DOHH2 (cell line): ENCODE results near the gene TXNDC17.

Experiments used
- H3F3A ChIP-seq: fragments of 200-600 bp; sonication (generic), shearing (Covaris generic); 2 replicates; pipeline ENCODE4 v1.6.0; 2016; ENCODE audit warnings: antibody characterized with exemption, mild to moderate bottlenecking; ENCODE audit not compliant: control insufficient read depth, insufficient read depth
- H3K27ac ChIP-seq: fragments of 200-600 bp; sonication (generic); 2 replicates; pipeline ENCODE4 v1.5.1; 2014; ENCODE audit warnings: low read depth, mild to moderate bottlenecking, low read length, moderate library complexity
- H3K27me3 ChIP-seq: fragments of 200-600 bp; sonication (generic); 2 replicates; pipeline ENCODE4 v1.6.1; 2014; ENCODE audit warnings: mild to moderate bottlenecking, low read length, mixed read lengths; ENCODE audit not compliant: control insufficient read depth
- H3K36me3 ChIP-seq: fragments of 200-600 bp; sonication (generic); 2 replicates; pipeline ENCODE4 v1.6.1; 2014; ENCODE audit warnings: mild to moderate bottlenecking, low read length, moderate library complexity, mixed read lengths; ENCODE audit not compliant: control insufficient read depth
- H3K4me1 ChIP-seq: fragments of 200-600 bp; sonication (generic); 2 replicates; pipeline ENCODE4 v1.6.1; 2014; ENCODE audit warnings: mild to moderate bottlenecking, low read length, mixed read lengths; ENCODE audit not compliant: control insufficient read depth
- H3K4me2 ChIP-seq: fragments of 200-600 bp; sonication (generic); 2 replicates; pipeline ENCODE4 v1.6.0; 2014; ENCODE audit warnings: mild to moderate bottlenecking, low read length, moderate library complexity
- H3K4me3 ChIP-seq: fragments of 200-600 bp; sonication (generic); 2 replicates; pipeline ENCODE4 v1.5.1; 2014; ENCODE audit warnings: mild to moderate bottlenecking, low read length, mixed read lengths
- H3K79me2 ChIP-seq: fragments of 200-600 bp; sonication (generic); 2 replicates; pipeline ENCODE4 v1.6.1; 2014; ENCODE audit warnings: mild to moderate bottlenecking, low read length, mixed read lengths; ENCODE audit not compliant: control insufficient read depth
- H3K9me2 ChIP-seq: fragments of 200-600 bp; sonication (generic); replicated peaks from 2 replicates; pipeline ENCODE4 v1.6.1; 2014; ENCODE audit warnings: mild to moderate bottlenecking, low read length, mixed read lengths; ENCODE audit not compliant: control insufficient read depth
- H3K9me3 ChIP-seq: fragments of 200-600 bp; sonication (generic); 2 replicates; pipeline ENCODE4 v1.6.1; 2014; ENCODE audit warnings: antibody characterized with exemption, low read length, mixed read lengths; ENCODE audit not compliant: control insufficient read depth, insufficient read depth
- H4K20me1 ChIP-seq: fragments of 200-600 bp; sonication (generic); 2 replicates; pipeline ENCODE4 v1.6.0; 2014; ENCODE audit warnings: low read depth, mild to moderate bottlenecking, antibody characterized with exemption, low read length, moderate library complexity; ENCODE audit not compliant: control insufficient read depth, insufficient read depth
- EZH2phosphoT487 ChIP-seq: fragments of 200-600 bp; sonication (generic); IDR thresholded peaks from 2 replicates; pipeline ENCODE4 v1.6.1; 2017; ENCODE audit warnings: borderline replicate concordance, mild to moderate bottlenecking, antibody characterized with exemption, low read length, moderate library complexity, mixed read lengths
- TF ChIP-seq, protein P1 (sequence below): fragments of 200-600 bp; sonication (generic); IDR thresholded peaks from one replicate; pipeline ENCODE4 v1.5.1; 2014; ENCODE audit warnings: antibody characterized with exemption, mild to moderate bottlenecking, low read depth, low read length; ENCODE audit not compliant: poor library complexity, severe bottlenecking

TXNDC17 gene

DNA sequence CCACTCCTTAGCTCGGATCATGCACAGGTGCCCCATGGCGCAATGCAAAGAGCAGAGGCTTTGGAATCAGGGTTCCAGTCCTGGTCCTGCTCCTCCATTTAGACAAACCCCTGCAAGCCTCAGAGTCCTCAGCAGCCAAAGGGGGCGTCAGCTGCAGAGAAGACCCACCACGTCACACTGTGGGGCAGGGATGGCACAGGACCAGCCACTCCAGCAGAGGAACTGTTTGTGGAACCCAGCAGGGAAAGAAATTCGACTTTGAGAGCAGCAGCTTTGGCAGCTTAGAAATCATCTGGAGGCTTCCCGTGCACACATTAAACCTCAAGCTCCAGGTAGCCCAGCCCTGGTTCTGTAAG lies 35.9 kb downstream of the TXNDC17 start:
- H3K4me3 ChIP-seq: no peak overlapping the region
- no peaks in the 10 kb centered on the region for H3K36me3 ChIP-seq
- H4K20me1 ChIP-seq: no peaks in the 10 kb centered on the region
- peaks cover 17% of the 10 kb centered on the region for H3K27me3 ChIP-seq
- no peaks in the 10 kb centered on the region for H3K9me3 ChIP-seq
- no peaks in the 10 kb centered on the region for H3F3A ChIP-seq
- no peak overlapping the region for H3K27ac ChIP-seq
- H3K4me1 ChIP-seq: no peaks in the 10 kb centered on the region
- no peaks in the 10 kb centered on the region for H3K79me2 ChIP-seq
- H3K9me2 ChIP-seq: no peaks in the 10 kb centered on the region
- TF ChIP-seq, protein P1, sequence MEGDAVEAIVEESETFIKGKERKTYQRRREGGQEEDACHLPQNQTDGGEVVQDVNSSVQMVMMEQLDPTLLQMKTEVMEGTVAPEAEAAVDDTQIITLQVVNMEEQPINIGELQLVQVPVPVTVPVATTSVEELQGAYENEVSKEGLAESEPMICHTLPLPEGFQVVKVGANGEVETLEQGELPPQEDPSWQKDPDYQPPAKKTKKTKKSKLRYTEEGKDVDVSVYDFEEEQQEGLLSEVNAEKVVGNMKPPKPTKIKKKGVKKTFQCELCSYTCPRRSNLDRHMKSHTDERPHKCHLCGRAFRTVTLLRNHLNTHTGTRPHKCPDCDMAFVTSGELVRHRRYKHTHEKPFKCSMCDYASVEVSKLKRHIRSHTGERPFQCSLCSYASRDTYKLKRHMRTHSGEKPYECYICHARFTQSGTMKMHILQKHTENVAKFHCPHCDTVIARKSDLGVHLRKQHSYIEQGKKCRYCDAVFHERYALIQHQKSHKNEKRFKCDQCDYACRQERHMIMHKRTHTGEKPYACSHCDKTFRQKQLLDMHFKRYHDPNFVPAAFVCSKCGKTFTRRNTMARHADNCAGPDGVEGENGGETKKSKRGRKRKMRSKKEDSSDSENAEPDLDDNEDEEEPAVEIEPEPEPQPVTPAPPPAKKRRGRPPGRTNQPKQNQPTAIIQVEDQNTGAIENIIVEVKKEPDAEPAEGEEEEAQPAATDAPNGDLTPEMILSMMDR: no peak
- TF ChIP-seq EZH2phosphoT487: no peak
- no peak overlapping the region for H3K4me2 ChIP-seq

DNA sequence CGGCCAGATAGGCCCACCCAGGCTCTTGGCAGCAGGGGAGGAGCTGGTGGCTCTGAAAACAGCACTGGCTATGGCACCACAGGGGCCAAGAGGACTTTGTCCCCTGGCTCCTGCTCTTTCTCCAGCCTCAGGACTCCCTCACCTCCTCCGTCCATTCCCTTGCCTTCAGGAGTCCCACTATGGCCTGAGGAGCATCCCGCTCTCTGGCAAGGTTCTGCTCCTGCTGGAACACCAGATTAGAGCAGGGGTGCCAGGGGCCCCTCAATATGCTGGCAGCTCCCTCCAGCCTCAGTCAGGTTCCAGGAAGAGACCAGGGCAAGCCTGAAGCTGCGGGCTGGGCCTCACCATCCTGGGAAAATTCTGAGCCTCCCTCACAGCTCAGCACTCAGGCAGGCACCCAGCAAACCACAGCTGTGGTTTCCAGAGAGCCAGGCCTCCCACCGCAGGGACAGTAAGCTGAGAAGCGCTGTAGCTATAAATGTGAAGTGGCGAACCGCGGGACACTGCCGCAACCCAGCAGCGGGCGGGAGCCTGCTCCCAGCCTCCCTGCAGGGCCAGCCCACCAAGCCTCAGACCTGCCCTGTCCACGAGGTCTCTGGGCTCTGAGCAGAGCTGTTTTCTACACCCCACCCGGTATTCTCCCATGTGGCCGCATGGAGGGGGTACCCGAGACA lies 36.4 kb downstream of the TXNDC17 start:
- Histone ChIP-seq H3K36me3 (no peaks in the 10 kb centered on the region), H3K27ac (no peak overlapping the region), H4K20me1 (no peaks in the 10 kb centered on the region), H3K4me3 (no peak overlapping the region), H3K4me1 (no peaks in the 10 kb centered on the region), H3F3A (no peaks in the 10 kb centered on the region), H3K9me3 (no peaks in the 10 kb centered on the region), H3K27me3 (peaks cover 20% of the 10 kb centered on the region), H3K4me2 (no peak overlapping the region), H3K79me2 (no peaks in the 10 kb centered on the region), H3K9me2 (no peaks in the 10 kb centered on the region)
- TF ChIP-seq, protein P1: no peak
- no peak for TF ChIP-seq EZH2phosphoT487

GRCh38 chr17:6677946-6678345 lies 37.1 kb downstream of the TXNDC17 start:
- no peaks in the 10 kb centered on the region for H4K20me1 ChIP-seq
- no peak for TF ChIP-seq EZH2phosphoT487
- TF ChIP-seq, protein P1: no peak
- H3K9me3 ChIP-seq: no peaks in the 10 kb centered on the region
- no peaks in the 10 kb centered on the region for H3K9me2 ChIP-seq
- peaks cover 20% of the 10 kb centered on the region for H3K27me3 ChIP-seq
- H3K4me1 ChIP-seq: no peaks in the 10 kb centered on the region
- H3K36me3 ChIP-seq: no peaks in the 10 kb centered on the region
- no peak overlapping the region for H3K4me2 ChIP-seq
- no peak overlapping the region for H3K4me3 ChIP-seq
- H3K79me2 ChIP-seq: no peaks in the 10 kb centered on the region
- no peaks in the 10 kb centered on the region for H3F3A ChIP-seq
- H3K27ac ChIP-seq: no peak overlapping the region
